Heart right ventricle (tissue), 16 donors: Measurements from ENCODE around the gene MTCP1. TPM values are rescaled to one million over a fixed set of nuclear protein-coding genes. Genes with fewer than 3 reads are reported as not detected.

ENCODE experiments used
- ATAC-seq, 8 donors: fragments of 200-7000 bp; cut with Tn5 transposase; one replicate each; pipeline ENCODE4 v1.9.1; 2020; ENCODE audit warnings: mild to moderate bottlenecking in 8 of 8, moderate library complexity in 8 of 8, moderate number of reproducible peaks in 1 of 8
- DNase-seq, 2 donors: peaks; one replicate each; pipeline ENCODE4 v3.0.0-alpha.2; 2020
- H3K27ac ChIP-seq, 10 donors: fragments of 200-600 bp; sonication (generic) in 2 of 10; one replicate each; pipeline versions ENCODE4 v1.5.0 to v1.8.0; 2020 to 2022; ENCODE audit warnings: mild to moderate bottlenecking in 3 of 10
- H3K27me3 ChIP-seq, 7 donors: fragments of 200-600 bp; one replicate each; pipeline ENCODE4 v1.8.0; 2021 to 2022; ENCODE audit warnings: mild to moderate bottlenecking in 2 of 7
- H3K36me3 ChIP-seq, 9 donors: fragments of 200-600 bp; sonication (generic) in 1 of 9; one replicate each; pipeline versions ENCODE4 v1.5.0 to v1.8.0; 2020 to 2022; ENCODE audit warnings: mild to moderate bottlenecking in 2 of 9
- H3K4me1 ChIP-seq, 9 donors: fragments of 200-600 bp; sonication (generic) in 1 of 9; one replicate each; pipeline versions ENCODE4 v1.5.0 to v1.8.0; 2020 to 2022; ENCODE audit warnings: mild to moderate bottlenecking in 4 of 9
- H3K4me3 ChIP-seq, 10 donors: fragments of 200-600 bp; sonication (generic) in 2 of 10; one replicate each; pipeline versions ENCODE4 v1.5.0 to v1.8.0; 2020 to 2022; ENCODE audit warnings: mild to moderate bottlenecking in 7 of 10, moderate library complexity in 2 of 10
- H3K9me3 ChIP-seq, 11 donors: fragments of 200-600 bp in 10 of 11; sonication (generic) in 2 of 11; one replicate each; pipeline versions ENCODE4 v1.5.0 to v1.8.0; 2013 to 2022; ENCODE audit warnings: mild to moderate bottlenecking in 2 of 11, control low read depth in 1 of 11, moderate library complexity in 1 of 11
- CTCF ChIP-seq, 9 donors: fragments of 200-600 bp; sonication (generic) in 2 of 9; IDR thresholded peaks; one replicate each; pipeline versions ENCODE4 v1.5.0 to v1.8.0; 2021 to 2022; ENCODE audit warnings: antibody characterized with exemption in 9 of 9, mild to moderate bottlenecking in 5 of 9, moderate library complexity in 1 of 9
- WGBS, 2 donors: extraction: QIAGEN DNeasy Blood & Tissue Kit; methylation state at CpG; one replicate each; pipeline ENCODE4 v1.1.7; 2013; ENCODE audit warnings: inconsistent platforms in 1 of 2; 5-methylcytosine and 5-hydroxymethylcytosine counted together
- intact Hi-C, 10 donors: fragments of 100-400 bp; cut with DNase I; formaldehyde crosslinking; loops; one replicate each; pipeline versions ENCODE4 v1.11.1 to v1.14.2; 2022
- polyA plus RNA-seq, 2 donors: library from polyadenylated mRNA; stranded (reverse); fragments of 200-250 nt; gene quantifications; one replicate each; pipeline ENCODE4 v1.2.3, GENCODE V29; 2013
- total RNA-seq, 10 donors: library from RNA; stranded (reverse); fragmentation: NEBNext Ultra II Directional in 3 of 10; extraction: Animal tissue kit (Norgen Biotek cat#: 25700) in 3 of 10; gene quantifications; one replicate each; pipeline versions ENCODE4 v1.2.1 to v1.2.4, GENCODE V29; 2021 to 2023
- donor health status: Arrhythmogenic right ventricular cardiomyopathy.
- donor health status: ischemic (EF 13 %, LVEDD 7.1; RV severe dilation, severe dysfunction).
- donor health status: healthy with polysubstance abuse.
- donor health status: DM: no; HTN: yes; CAD: no.
- donor health status: DM: no; HTN: no; CAD: no.
- donor health status: ischemic (EF 25% LVEDD 6.9; RV normal size, moderate dysfunction).
- donor health status: ischemic (EF 25% LVEDD 5.7; RV mildly dilated, moderate dysfunction).
- donor health status: healthy.
- donor health status: DM: yes; HTN: yes; CAD: no.
- donor health status: Ischemic cardiomyopathy.
- donor health status: ischemic (EF 35%, LVEDD 5.7; RV mildly dilated, moderate dysfunction).
- donor health status: nonischemic (EF 11% LVEDD 7.7; RV severe dilation, severe dysfunction).
- donor health status: DM: yes; HTN: yes; CAD: no.
- donor health status: PGD.
- donor health status: ischemic (EF 29% LVEDD 5.4; RV normal size, mild dysfunction).
- donor health status: nonischemic (EF 23%, LVEDD 6.1; RV moderate dilation, normal function).

MTCP1 gene
- total and polyA plus RNA-seq, 12 donors, result 21.2 to 384 (median 48.8) TPM

DNA sequence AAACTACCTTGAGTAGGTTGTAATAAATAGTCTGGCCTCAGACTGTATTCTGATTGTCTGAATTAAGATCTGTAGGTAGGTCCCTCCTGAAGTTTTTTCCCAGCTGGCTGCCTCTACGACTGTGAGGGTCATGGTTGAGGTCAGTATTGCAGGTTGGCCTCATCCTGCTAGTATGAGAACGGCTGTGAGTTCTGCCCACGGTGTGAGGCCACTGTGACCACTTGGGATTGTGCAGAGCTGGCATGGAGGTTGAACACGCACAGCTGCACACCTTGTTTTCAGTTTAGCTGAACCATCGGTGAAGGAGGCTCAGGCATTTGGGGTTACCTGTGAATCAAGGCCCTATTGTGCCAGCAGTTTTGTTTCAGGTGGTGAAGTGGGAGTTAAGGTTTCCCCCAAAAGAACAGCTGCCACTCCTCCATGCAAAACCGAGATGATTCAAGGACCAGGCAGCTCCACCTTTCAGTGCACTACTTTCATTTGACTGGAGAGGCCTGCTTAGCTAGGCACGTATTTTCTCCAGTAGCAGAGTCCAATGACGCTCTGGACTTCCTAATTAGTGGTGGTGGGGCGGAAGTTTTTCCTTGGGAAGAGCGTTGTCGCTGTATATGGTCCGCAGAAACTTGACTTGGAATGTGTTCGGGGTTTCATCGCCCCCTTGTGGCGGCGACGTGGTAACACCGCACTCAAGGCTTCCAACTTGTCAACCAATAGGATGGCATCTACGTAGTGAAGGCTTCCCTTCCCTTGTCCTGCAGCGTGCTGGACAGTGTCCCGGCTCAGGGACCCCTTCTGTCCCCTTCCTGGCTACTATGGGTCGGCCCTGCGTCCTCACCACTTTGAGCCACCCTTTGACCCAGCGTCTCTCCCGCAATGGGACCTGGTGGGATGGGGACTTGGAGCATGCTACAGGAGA is 13.8 kb downstream of the MTCP1 start:
- peaks cover 0 to 63% (median 0%) of the 10 kb centered on the region in 9 donors for H3K36me3 ChIP-seq
- peak; percentile 47 to 82 (median 77) for TF ChIP-seq CTCF (IDR thresholded peaks at IDR 0.05)
- peak overlapping the region in 3 of 10 donors; percentile 13 to 28 (median 27) for H3K4me3 ChIP-seq
- ATAC-seq (peak; percentile 85 to 97 (median 94)), DNase-seq (peak; percentile 50 to 61)
- peak overlapping the region in 7 of 10 donors; percentile 19 to 58 (median 41) for H3K27ac ChIP-seq
- no peaks in the 10 kb centered on the region for H3K27me3 ChIP-seq
- H3K4me1 ChIP-seq, result peaks cover 0 to 13% (median 6%) of the 10 kb centered on the region in 9 donors
- H3K9me3 ChIP-seq, result no peaks in the 10 kb centered on the region
- 13 to 15% methylated on average over 23 to 25 of the region's 25 CpGs for WGBS, 2 donors
- intact Hi-C loops, result loop anchor here in 9 of 10 donors (1.0 to 10.0 kb wide), 7 partner anchors 62 to 162 kb away; no protein-coding TSS in a partner anchor

GRCh38 chrX:155056471-155056870 is 14.5 kb downstream of the MTCP1 start:
- Histone ChIP-seq H3K27me3 (no peaks in the 10 kb centered on the region), H3K36me3 (peaks cover 0 to 65% (median 0%) of the 10 kb centered on the region in 9 donors), H3K4me3 (no peak overlapping the region), H3K4me1 (peaks cover 0 to 13% (median 6%) of the 10 kb centered on the region in 9 donors), H3K27ac (peak overlapping the region in 5 of 10 donors; percentile 19 to 58 (median 41)), H3K9me3 (no peaks in the 10 kb centered on the region)
- WGBS, 2 donors, result 93% methylated on average over 1 of the region's 1 CpG
- no peak for ATAC-seq
- intact Hi-C loops, result loop anchor here in 8 of 10 donors (2.0 to 10.0 kb wide), 6 partner anchors 62 to 162 kb away; no protein-coding TSS in a partner anchor
- TF ChIP-seq CTCF (IDR thresholded peaks at IDR 0.05), result no peak
- DNase-seq, result no peak

- no peak for TF ChIP-seq CTCF (IDR thresholded peaks at IDR 0.05)
- H3K9me3 ChIP-seq, result no peaks in the 10 kb centered on the region
- no peaks in the 10 kb centered on the region for H3K27me3 ChIP-seq
- peaks cover 0 to 64% (median 0%) of the 10 kb centered on the region in 9 donors for H3K36me3 ChIP-seq
- peaks cover 0 to 13% (median 6%) of the 10 kb centered on the region in 9 donors for H3K4me1 ChIP-seq
- ATAC-seq (no peak), DNase-seq (no peak)
- WGBS, 2 donors, result 86 to 87% methylated on average over 3 of the region's 3 CpGs
- no peak overlapping the region for H3K4me3 ChIP-seq
- no peak overlapping the region for H3K27ac ChIP-seq
- intact Hi-C loops, result loop anchor here in 8 of 10 donors (5.0 to 10.0 kb wide), 5 partner anchors 61 to 161 kb away; no protein-coding TSS in a partner anchor
Observed at GRCh38 chrX:155055494-155055893, 15.4 kb downstream of the MTCP1 start.

- TF ChIP-seq CTCF (IDR thresholded peaks at IDR 0.05), result no peak
- WGBS, 2 donors, result 81 to 92% methylated on average over 4 of the region's 4 CpGs
Observed at GRCh38 chrX:155054255-155054654, 16.7 kb downstream of the MTCP1 start.

More at GRCh38 chrX:155054255-155054654, 16.7 kb downstream of the MTCP1 start:
- Histone ChIP-seq H3K27ac (no peak overlapping the region), H3K4me1 (peaks cover 0 to 15% (median 6%) of the 10 kb centered on the region in 9 donors), H3K9me3 (no peaks in the 10 kb centered on the region), H3K4me3 (no peak overlapping the region), H3K36me3 (peaks cover 0 to 65% (median 0%) of the 10 kb centered on the region in 9 donors), H3K27me3 (no peaks in the 10 kb centered on the region)
- intact Hi-C loops, result loop anchor here in 6 of 10 donors (5.0 to 10.0 kb wide), 5 partner anchors 59 to 159 kb away; no protein-coding TSS in a partner anchor
- no peak for DNase-seq
- no peak for ATAC-seq
